Osteoblast (primary cell): ENCODE results near the gene CGN. TPM values are rescaled to one million over a fixed set of nuclear protein-coding genes. Genes with fewer than 3 reads are reported as not detected.

ENCODE experiments used
- DNase-seq: peaks from one replicate; pipeline ENCODE4 v3.0.0; 2011; ENCODE audit warnings: low spot score, mixed read lengths; ENCODE audit not compliant: insufficient read length; ENCODE audit errors: missing footprints
- H2AFZ ChIP-seq: 2 replicates; pipeline ENCODE4 v1.6.0; 2011; ENCODE audit warnings: mild to moderate bottlenecking, low read length
- H3K27ac ChIP-seq: 2 replicates; pipeline ENCODE4 v1.5.1; 2011; ENCODE audit warnings: mild to moderate bottlenecking, low read depth, low read length, moderate library complexity
- H3K27me3 ChIP-seq: 2 replicates; pipeline ENCODE4 v1.6.0; 2012; ENCODE audit warnings: mild to moderate bottlenecking, control low read depth, inconsistent platforms, low read length, moderate library complexity; ENCODE audit not compliant: insufficient read depth
- H3K36me3 ChIP-seq: 2 replicates; pipeline ENCODE4 v1.5.1; 2011; ENCODE audit warnings: mild to moderate bottlenecking, low read length, control low read depth, moderate library complexity; ENCODE audit not compliant: insufficient read depth
- H3K4me1 ChIP-seq: 2 replicates; pipeline ENCODE4 v1.5.1; 2011; ENCODE audit warnings: mild to moderate bottlenecking, low read length, control low read depth, moderate library complexity; ENCODE audit not compliant: insufficient read depth
- H3K4me2 ChIP-seq: 2 replicates; pipeline ENCODE4 v1.6.0; 2011; ENCODE audit warnings: mild to moderate bottlenecking, low read length; ENCODE audit not compliant: insufficient read depth
- H3K4me3 ChIP-seq: fragments of 200-600 bp; sonication (generic); 3 replicates; pipeline ENCODE4 v1.5.1; 2012; ENCODE audit warnings: mild to moderate bottlenecking, low read length, inconsistent platforms; ENCODE audit not compliant: insufficient read depth
- H3K79me2 ChIP-seq: 2 replicates; pipeline ENCODE4 v1.6.0; 2012; ENCODE audit warnings: mild to moderate bottlenecking, low read length, control low read depth, inconsistent platforms; ENCODE audit not compliant: insufficient read depth
- H3K9me3 ChIP-seq: 2 replicates; pipeline ENCODE4 v1.5.1; 2011; ENCODE audit warnings: low read depth, low read length, control low read depth
- H4K20me1 ChIP-seq: 2 replicates; pipeline ENCODE4 v1.6.0; 2012; ENCODE audit warnings: mild to moderate bottlenecking, low read length, control low read depth; ENCODE audit not compliant: insufficient read depth
- CTCF ChIP-seq: IDR thresholded peaks from 2 replicates; pipeline ENCODE4 v1.5.1; 2011; ENCODE audit warnings: mild to moderate bottlenecking, low read depth, low read length, moderate library complexity; ENCODE audit errors: extremely low read depth
- total RNA-seq: library from RNA; depleted of rRNA; stranded (reverse); fragments of >200 nt; gene quantifications from 2 replicates; pipeline ENCODE4 v1.2.3, GENCODE V29; 2012

The CGN gene
- total RNA-seq, 1 donor = not detected

GRCh38 chr1:151581451-151581850 is 70.3 kb downstream of the CGN start:
- TF ChIP-seq CTCF = no peak
- DNase-seq = no peak
- Histone ChIP-seq H3K36me3 (peaks cover 60% of the 10 kb centered on the region), H4K20me1 (no peaks in the 10 kb centered on the region), H3K27ac (no peak overlapping the region), H3K9me3 (no peaks in the 10 kb centered on the region), H3K4me1 (peaks cover 8% of the 10 kb centered on the region), H3K4me3 (no peak overlapping the region), H3K4me2 (no peak overlapping the region), H3K79me2 (no peaks in the 10 kb centered on the region), H2AFZ (no peak overlapping the region), H3K27me3 (no peaks in the 10 kb centered on the region)

- no peaks in the 10 kb centered on the region for H3K27me3 ChIP-seq
- no peak for TF ChIP-seq CTCF
- no peaks in the 10 kb centered on the region for H3K79me2 ChIP-seq
- no peak overlapping the region for H3K27ac ChIP-seq
- no peak overlapping the region for H3K4me2 ChIP-seq
- no peak for DNase-seq
- H3K9me3 ChIP-seq = no peaks in the 10 kb centered on the region
- H3K4me1 ChIP-seq = peaks cover 8% of the 10 kb centered on the region
- H2AFZ ChIP-seq = no peak overlapping the region
- H4K20me1 ChIP-seq = no peaks in the 10 kb centered on the region
- no peak overlapping the region for H3K4me3 ChIP-seq
- H3K36me3 ChIP-seq = peaks cover 60% of the 10 kb centered on the region
These were observed 70.7 kb downstream of the CGN start for GRCh38 chr1:151581921-151582320.

- Histone ChIP-seq H3K79me2 (no peaks in the 10 kb centered on the region), H3K4me2 (no peak overlapping the region), H4K20me1 (no peaks in the 10 kb centered on the region), H3K4me3 (no peak overlapping the region), H3K27ac (no peak overlapping the region), H2AFZ (no peak overlapping the region), H3K27me3 (no peaks in the 10 kb centered on the region), H3K9me3 (no peaks in the 10 kb centered on the region), H3K36me3 (peaks cover 43% of the 10 kb centered on the region), H3K4me1 (peaks cover 8% of the 10 kb centered on the region)
- no peak for TF ChIP-seq CTCF
- DNase-seq = no peak
These were observed 72.6 kb downstream of the CGN start for GRCh38 chr1:151583796-151584195.

GRCh38 chr1:151584278-151584677 is 73.1 kb downstream of the CGN start:
- H3K4me2 ChIP-seq = no peak overlapping the region
- H3K9me3 ChIP-seq = no peaks in the 10 kb centered on the region
- no peak for DNase-seq
- H3K27me3 ChIP-seq = no peaks in the 10 kb centered on the region
- TF ChIP-seq CTCF = no peak
- H3K27ac ChIP-seq = no peak overlapping the region
- no peak overlapping the region for H3K4me3 ChIP-seq
- peaks cover 38% of the 10 kb centered on the region for H3K36me3 ChIP-seq
- no peaks in the 10 kb centered on the region for H4K20me1 ChIP-seq
- H3K4me1 ChIP-seq = peaks cover 4% of the 10 kb centered on the region
- H2AFZ ChIP-seq = no peak overlapping the region
- H3K79me2 ChIP-seq = no peaks in the 10 kb centered on the region
